Thyroid gland (tissue), 4 donors: ENCODE results near the gene UBTD1.

Experiments
- CTCF ChIP-seq, 6 experiments: fragments of 200-600 bp in 3 of 6; fragments of 450-650 bp in 3 of 6; sonication (generic) in 3 of 6; IDR thresholded peaks; one replicate each; pipeline ENCODE4 v1.5.1; 2016 to 2019; ENCODE audit warnings: antibody characterized with exemption in 6 of 6, mild to moderate bottlenecking in 2 of 6, inconsistent platforms in 1 of 6, moderate library complexity in 1 of 6
- POLR2A ChIP-seq, 2 donors: fragments of 450-650 bp; IDR thresholded peaks; one replicate each; pipeline ENCODE4 v1.6.1; 2017; ENCODE audit warnings: antibody characterized with exemption in 2 of 2, mild to moderate bottlenecking in 2 of 2, moderate library complexity in 1 of 2

GRCh38 chr10:97583476-97583875, 84.8 kb downstream of the UBTD1 start:
- TF ChIP-seq CTCF (IDR thresholded peaks at IDR 0.05) (no peak), POLR2A (IDR thresholded peaks at IDR 0.05) (no peak)
